CD14-positive monocyte (primary cell): ENCODE measurements around the gene WDR86. TPM values are rescaled to one million over a fixed set of nuclear protein-coding genes. Genes with fewer than 3 reads are reported as not detected.

Source experiments
- DNase-seq, 3 donors: peaks; one replicate each; pipeline ENCODE4 v3.0.0-alpha.2; 2011 to 2022
- H2AFZ ChIP-seq: 2 replicates; pipeline ENCODE4 v1.6.0; 2012; ENCODE audit warnings: mild to moderate bottlenecking, low read depth, low read length, inconsistent platforms; ENCODE audit not compliant: insufficient read depth, poor library complexity, severe bottlenecking
- H3K27ac ChIP-seq, 2 donors: 1 replicate in 1 of 2; 2 replicates in 1 of 2; pipeline ENCODE4 v1.5.1; 2012 to 2013; ENCODE audit warnings: low read length in 2 of 2, control low read depth in 1 of 2, inconsistent platforms in 1 of 2, low read depth in 1 of 2, mild to moderate bottlenecking in 1 of 2
- H3K27me3 ChIP-seq, 2 donors: one replicate each; pipeline versions ENCODE4 v1.6.0 to v1.6.1; 2011 to 2013; ENCODE audit warnings: low read length in 2 of 2; ENCODE audit not compliant: control insufficient read depth in 2 of 2, insufficient read depth in 2 of 2
- H3K36me3 ChIP-seq, 2 donors: replicated peaks in 1 of 2; 1 replicate in 1 of 2; 2 replicates in 1 of 2; pipeline versions ENCODE4 v1.5.1 to v1.6.1; 2012 to 2013; ENCODE audit warnings: low read length in 2 of 2, control low read depth in 1 of 2, inconsistent platforms in 1 of 2, mild to moderate bottlenecking in 1 of 2; ENCODE audit not compliant: insufficient read depth in 2 of 2, control insufficient read depth in 1 of 2
- H3K4me1 ChIP-seq, 2 donors: 1 replicate in 1 of 2; 2 replicates in 1 of 2; pipeline versions ENCODE4 v1.5.1 to v1.6.1; 2012 to 2013; ENCODE audit warnings: low read length in 2 of 2, control low read depth in 1 of 2, inconsistent platforms in 1 of 2, mild to moderate bottlenecking in 1 of 2, moderate library complexity in 1 of 2; ENCODE audit not compliant: insufficient read depth in 2 of 2, control insufficient read depth in 1 of 2
- H3K4me2 ChIP-seq: replicated peaks from 2 replicates; pipeline ENCODE3; 2012; ENCODE audit warnings: low read length, moderate library complexity, mild to moderate bottlenecking; ENCODE audit not compliant: poor library complexity, severe bottlenecking; ENCODE audit errors: extremely low read depth
- H3K4me3 ChIP-seq, 3 experiments: fragments of 200-600 bp in 1 of 3; sonication (generic) in 1 of 3; replicated peaks in 1 of 3; 1 replicate in 2 of 3; 2 replicates in 1 of 3; pipeline ENCODE4 v1.5.1; 2011 to 2013; ENCODE audit warnings: low read length in 3 of 3, mild to moderate bottlenecking in 3 of 3, control low read depth in 2 of 3, low read depth in 2 of 3, inconsistent platforms in 1 of 3, moderate library complexity in 1 of 3
- H3K79me2 ChIP-seq: 2 replicates; pipeline ENCODE4 v1.6.0; 2012; ENCODE audit warnings: mild to moderate bottlenecking, control low read depth, inconsistent platforms, low read length, moderate library complexity; ENCODE audit not compliant: insufficient read depth
- H3K9ac ChIP-seq: 2 replicates; pipeline ENCODE4 v1.6.0; 2017; ENCODE audit warnings: low read length, mild to moderate bottlenecking; ENCODE audit not compliant: insufficient read depth, poor library complexity, severe bottlenecking
- H3K9me3 ChIP-seq, 2 donors: replicated peaks in 1 of 2; 1 replicate in 1 of 2; 2 replicates in 1 of 2; pipeline versions ENCODE4 v1.5.1 to v1.6.1; 2012 to 2013; ENCODE audit warnings: low read length in 2 of 2, control low read depth in 1 of 2; ENCODE audit not compliant: control insufficient read depth in 1 of 2, insufficient read depth in 1 of 2
- H4K20me1 ChIP-seq: 2 replicates; pipeline ENCODE4 v1.6.0; 2012; ENCODE audit warnings: mild to moderate bottlenecking, low read length, control low read depth, moderate library complexity; ENCODE audit not compliant: insufficient read depth
- H3K27ac Mint-ChIP-seq, 7 donors: one replicate each; pipeline ENCODE4 v1.8.0; 2020; ENCODE audit warnings: mild to moderate bottlenecking in 7 of 7, mixed read lengths in 7 of 7, moderate library complexity in 6 of 7, inconsistent platforms in 2 of 7
- H3K27me3 Mint-ChIP-seq, 3 donors: one replicate each; pipeline ENCODE4 v1.8.0; 2021 to 2022; ENCODE audit warnings: low read depth in 3 of 3, mild to moderate bottlenecking in 3 of 3, mixed read lengths in 3 of 3, moderate library complexity in 3 of 3, inconsistent platforms in 1 of 3
- H3K36me3 Mint-ChIP-seq, 2 donors: one replicate each; pipeline ENCODE4 v1.8.0; 2020; ENCODE audit warnings: mixed read lengths in 2 of 2, inconsistent platforms in 1 of 2, mild to moderate bottlenecking in 1 of 2
- H3K4me1 Mint-ChIP-seq: one replicate; pipeline ENCODE4 v1.8.0; 2020; ENCODE audit warnings: mild to moderate bottlenecking, mixed read lengths
- H3K4me3 Mint-ChIP-seq, 2 donors: one replicate each; pipeline ENCODE4 v1.8.0; 2020; ENCODE audit warnings: mild to moderate bottlenecking in 2 of 2, mixed read lengths in 2 of 2, moderate library complexity in 1 of 2
- H3K9me3 Mint-ChIP-seq, 7 donors: one replicate each; pipeline ENCODE4 v1.8.0; 2020 to 2022; ENCODE audit warnings: mixed read lengths in 7 of 7, mild to moderate bottlenecking in 6 of 7, moderate library complexity in 6 of 7, inconsistent platforms in 2 of 7
- CTCF ChIP-seq: fragments of 200-600 bp; IDR thresholded peaks from one replicate; pipeline ENCODE4 v1.8.0; 2022; ENCODE audit warnings: antibody characterized with exemption, mild to moderate bottlenecking
- WGBS: methylation state at CpG from one replicate; pipeline ENCODE4 v1.1.5; 2013; ENCODE audit warnings: missing lambda C conversion rate; ENCODE audit not compliant: insufficient coverage; 5-methylcytosine and 5-hydroxymethylcytosine counted together
- intact Hi-C, 2 donors: fragments of 100-400 bp; cut with micrococcal nuclease; formaldehyde crosslinking; loops; one replicate each; pipeline versions ENCODE4 v1.15.0 to v1.15.1; 2023
- polyA plus RNA-seq, 3 donors: library from polyadenylated mRNA; depleted of rRNA in 1 of 3; unstranded in 2 of 3; stranded (reverse) in 1 of 3; fragments of 300-500 nt in 2 of 3; fragments of >200 nt in 1 of 3; fragmentation: Illumina TruSeq in 2 of 3; gene quantifications; 1 replicate in 2 of 3; 2 replicates in 1 of 3; pipeline ENCODE4 v1.2.3, GENCODE V29; 2012 to 2021

Gene WDR86
- polyA plus RNA-seq, 3 donors: 0.11 to 0.30 (median 0.24) TPM

- H3K4me1 ChIP-seq: peaks cover 33 to 39% of the 10 kb centered on the region in 2 donors
- Mint-ChIP-seq H3K4me1 (peaks cover 32% of the 10 kb centered on the region), H3K27me3 (peaks cover 0 to 2% (median 0%) of the 10 kb centered on the region in 3 donors), H3K9me3 (peaks cover 0 to 9% (median 0%) of the 10 kb centered on the region in 7 donors), H3K27ac (peak overlapping the region; percentile 77 to 91 (median 86)), H3K4me3 (peak overlapping the region; percentile 75 to 77), H3K36me3 (peaks cover 24 to 26% of the 10 kb centered on the region in 2 donors)
- peak overlapping the region; percentile 58 to 87 for H3K27ac ChIP-seq
- no peaks in the 10 kb centered on the region for H3K9me3 ChIP-seq
- WGBS: 93% methylated on average over 7 of the region's 8 CpGs
- intact Hi-C loops: no loop called here
- peaks cover 27 to 29% of the 10 kb centered on the region in 2 donors for H3K36me3 ChIP-seq
- no peak for TF ChIP-seq CTCF
- H3K4me2 ChIP-seq: peak overlapping the region; percentile 89
- no peaks in the 10 kb centered on the region for H3K27me3 ChIP-seq
- H2AFZ ChIP-seq: no peak overlapping the region
- H3K9ac ChIP-seq: peak overlapping the region; percentile 80
- H3K79me2 ChIP-seq: peaks cover 19% of the 10 kb centered on the region
- H4K20me1 ChIP-seq: peaks cover 5% of the 10 kb centered on the region
- peak overlapping the region; percentile 87 to 100 (median 98) for H3K4me3 ChIP-seq
- DNase-seq: no peak
These were observed 67.0 kb downstream of the WDR86 start for GRCh38 chr7:151342811-151343210.

- Histone ChIP-seq H2AFZ (peak overlapping the region; percentile 80), H3K4me2 (peak overlapping the region; percentile 89), H4K20me1 (peaks cover 5% of the 10 kb centered on the region), H3K27ac (peak overlapping the region; percentile 58 to 87), H3K9me3 (no peaks in the 10 kb centered on the region), H3K4me3 (peak overlapping the region; percentile 87 to 100 (median 98)), H3K36me3 (peaks cover 21 to 25% of the 10 kb centered on the region in 2 donors), H3K4me1 (peaks cover 33 to 39% of the 10 kb centered on the region in 2 donors), H3K9ac (peak overlapping the region; percentile 80), H3K27me3 (no peaks in the 10 kb centered on the region), H3K79me2 (peaks cover 19% of the 10 kb centered on the region)
- H3K4me3 Mint-ChIP-seq: peak overlapping the region; percentile 77 to 82
- peak; percentile 35 to 59 (median 48) for DNase-seq
- peaks cover 32% of the 10 kb centered on the region for H3K4me1 Mint-ChIP-seq
- no CpG with 5 or more reads among the region's 11 CpGs for WGBS
- peaks cover 0 to 9% (median 0%) of the 10 kb centered on the region in 7 donors for H3K9me3 Mint-ChIP-seq
- H3K27me3 Mint-ChIP-seq: peaks cover 0 to 2% (median 0%) of the 10 kb centered on the region in 3 donors
- H3K36me3 Mint-ChIP-seq: peaks cover 21 to 23% of the 10 kb centered on the region in 2 donors
- no peak for TF ChIP-seq CTCF
- peak overlapping the region; percentile 77 to 91 (median 86) for H3K27ac Mint-ChIP-seq
- intact Hi-C loops: no loop called here
These were observed 67.7 kb downstream of the WDR86 start for GRCh38 chr7:151342102-151342646.
